Lung microvascular endothelial cell (primary cell): ENCODE data around the gene HOXD3. TPM values are rescaled to one million over a fixed set of nuclear protein-coding genes. Genes with fewer than 3 reads are reported as not detected.
A peak's percentile ranks its signal among the peaks of the same experiment; 100 is the strongest.

Source experiments
- DNase-seq, 2 donors: peaks; one replicate each; pipeline versions ENCODE4 v3.0.0 to v3.0.0-alpha.2; 2010; ENCODE audit warnings: low read depth in 2 of 2
- total RNA-seq: library from RNA; depleted of rRNA; stranded (reverse); fragments of >200 nt; gene quantifications from 2 replicates; pipeline ENCODE4 v1.2.1, GENCODE V29; 2014

HOXD3 gene
- total RNA-seq, 1 donor from 2014 or later = 15.9 TPM

GRCh38 chr2:176161825-176162626, 4.9 kb downstream of the HOXD3 start:
- peak in 1 of 2 donors; percentile 17 for DNase-seq

DNA sequence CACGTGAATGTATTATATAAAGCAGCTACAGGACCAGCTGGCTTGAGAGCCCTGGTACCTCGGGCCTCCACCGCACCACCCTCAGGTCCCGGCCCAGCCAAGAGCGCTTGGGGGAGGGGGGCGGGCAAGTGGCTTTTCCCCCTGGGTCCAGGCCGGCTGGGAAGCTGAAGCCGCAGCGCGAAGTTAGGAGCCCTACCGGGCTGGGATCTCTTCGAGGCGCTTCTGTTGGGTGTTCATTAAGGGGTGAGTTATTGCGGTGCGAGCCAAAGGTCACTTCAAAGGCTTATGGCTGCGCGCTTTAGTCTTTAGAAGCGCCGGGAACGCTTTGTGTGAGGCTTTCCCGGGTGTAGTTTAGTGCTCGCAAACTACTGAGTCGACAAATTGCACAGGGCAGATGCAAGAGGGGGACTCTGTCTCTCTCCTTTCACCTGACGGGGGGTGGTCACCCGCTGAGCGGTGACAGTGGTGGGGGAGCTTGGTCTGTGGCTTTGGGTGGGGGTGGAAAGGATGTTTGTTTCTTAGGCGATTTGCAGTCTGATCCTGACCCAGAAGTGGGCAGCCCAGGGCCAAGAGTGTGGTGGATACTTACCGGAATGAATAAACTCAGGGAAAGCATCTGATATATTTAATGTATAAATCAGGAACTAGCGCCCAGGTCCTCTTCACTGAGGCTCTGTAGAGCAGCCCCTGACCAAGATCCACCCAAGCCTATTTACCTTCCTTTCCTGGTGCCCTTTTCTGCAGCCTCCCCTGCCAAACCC, 6.0 kb downstream of the HOXD3 start:
- DNase-seq = no peak

- DNase-seq = no peak
Observed at GRCh38 chr2:176163672-176164056, 6.6 kb downstream of the HOXD3 start.

- no peak for DNase-seq
Observed at GRCh38 chr2:176164201-176164600, 7.1 kb downstream of the HOXD3 start.

GRCh38 chr2:176164611-176165369, 7.7 kb downstream of the HOXD3 start:
- DNase-seq = peak in 1 of 2 donors; percentile 19

- no peak for DNase-seq
Observed at GRCh38 chr2:176165370-176166050, 8.4 kb downstream of the HOXD3 start.

GRCh38 chr2:176166272-176166671, 9.2 kb downstream of the HOXD3 start:
- no peak for DNase-seq

DNA sequence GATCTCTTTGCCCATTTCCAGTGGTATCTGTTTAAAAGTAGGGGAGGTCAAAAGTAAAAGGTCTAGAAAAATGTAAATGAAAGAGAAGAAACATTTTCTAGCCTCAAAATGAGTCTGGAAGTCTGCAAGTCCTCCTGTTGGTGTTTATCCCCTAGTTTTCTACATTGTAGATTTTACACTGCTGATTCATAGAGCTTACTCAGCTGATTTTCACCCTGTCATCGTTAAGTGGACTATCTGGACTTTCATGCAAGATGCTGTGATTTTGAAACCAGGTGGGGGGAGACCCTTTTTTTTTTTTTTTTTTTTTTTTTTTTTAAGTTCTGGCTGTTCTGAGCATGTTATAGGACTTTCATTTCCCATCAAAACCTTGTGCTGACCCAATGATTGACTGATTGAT, 10.3 kb downstream of the HOXD3 start:
- DNase-seq = no peak

DNA sequence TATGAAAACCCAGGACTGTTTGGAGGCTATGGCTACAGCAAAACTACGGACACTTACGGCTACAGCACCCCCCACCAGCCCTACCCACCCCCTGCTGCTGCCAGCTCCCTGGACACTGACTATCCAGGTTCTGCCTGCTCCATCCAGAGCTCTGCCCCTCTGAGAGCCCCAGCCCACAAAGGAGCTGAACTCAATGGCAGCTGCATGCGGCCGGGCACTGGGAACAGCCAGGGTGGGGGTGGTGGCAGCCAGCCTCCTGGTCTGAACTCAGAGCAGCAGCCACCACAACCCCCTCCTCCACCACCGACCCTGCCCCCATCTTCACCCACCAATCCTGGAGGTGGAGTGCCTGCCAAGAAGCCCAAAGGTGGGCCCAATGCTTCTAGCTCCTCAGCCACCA, 12.1 kb downstream of the HOXD3 start:
- no peak for DNase-seq

DNA sequence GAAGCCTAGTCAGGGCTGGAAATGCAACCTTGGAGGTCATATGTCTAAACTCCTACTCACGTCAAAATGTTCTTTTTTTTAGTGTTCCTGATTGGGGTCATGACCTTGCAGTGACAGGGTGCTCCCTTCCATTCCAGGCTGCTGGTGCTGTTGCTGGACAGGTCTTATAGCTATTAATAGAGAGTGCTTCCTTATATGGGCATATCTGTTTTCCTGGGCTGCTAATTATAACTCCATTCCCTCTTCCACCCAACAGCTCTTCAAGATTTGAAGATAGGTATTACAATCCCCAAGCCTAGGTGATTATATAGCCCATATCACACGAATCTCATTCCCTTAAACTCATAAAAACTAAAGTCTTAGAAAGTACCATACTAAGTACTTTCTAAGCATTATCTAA, 12.6 kb downstream of the HOXD3 start:
- no peak for DNase-seq

- no peak for DNase-seq
Observed at GRCh38 chr2:176170602-176171305, 13.6 kb downstream of the HOXD3 start.

- DNase-seq = no peak
Observed at GRCh38 chr2:176171351-176172006, 14.4 kb downstream of the HOXD3 start.

DNA sequence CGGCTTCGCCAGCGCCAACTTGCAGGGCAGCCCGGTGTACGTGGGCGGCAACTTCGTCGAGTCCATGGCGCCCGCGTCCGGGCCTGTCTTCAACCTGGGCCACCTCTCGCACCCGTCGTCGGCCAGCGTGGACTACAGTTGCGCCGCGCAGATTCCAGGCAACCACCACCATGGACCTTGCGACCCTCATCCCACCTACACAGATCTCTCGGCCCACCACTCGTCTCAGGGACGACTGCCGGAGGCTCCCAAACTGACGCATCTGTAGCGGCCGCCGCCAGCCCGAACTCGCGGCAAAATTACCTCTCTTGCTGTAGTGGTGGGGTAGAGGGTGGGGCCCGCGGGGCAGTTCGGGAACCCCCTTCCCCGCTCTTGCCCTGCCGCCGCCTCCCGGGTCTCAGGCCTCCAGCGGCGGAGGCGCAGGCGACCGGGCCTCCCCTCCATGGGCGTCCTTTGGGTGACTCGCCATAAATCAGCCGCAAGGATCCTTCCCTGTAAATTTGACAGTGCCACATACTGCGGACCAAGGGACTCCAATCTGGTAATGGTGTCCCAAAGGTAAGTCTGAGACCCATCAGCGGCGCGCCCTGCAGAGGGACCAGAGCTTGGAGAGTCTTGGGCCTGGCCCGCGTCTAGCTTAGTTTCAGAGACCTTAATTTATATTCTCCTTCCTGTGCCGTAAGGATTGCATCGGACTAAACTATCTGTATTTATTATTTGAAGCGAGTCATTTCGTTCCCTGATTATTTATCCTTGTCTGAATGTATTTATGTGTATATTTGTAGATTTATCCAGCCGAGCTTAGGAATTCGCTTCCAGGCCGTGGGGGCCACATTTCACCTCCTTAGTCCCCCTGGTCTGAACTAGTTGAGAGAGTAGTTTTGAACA, 15.1 kb downstream of the HOXD3 start:
- DNase-seq = no peak

- DNase-seq = no peak
Observed at GRCh38 chr2:176172895-176173566, 15.9 kb downstream of the HOXD3 start.

- no peak for DNase-seq
Observed at GRCh38 chr2:176173567-176174381, 16.7 kb downstream of the HOXD3 start.

DNA sequence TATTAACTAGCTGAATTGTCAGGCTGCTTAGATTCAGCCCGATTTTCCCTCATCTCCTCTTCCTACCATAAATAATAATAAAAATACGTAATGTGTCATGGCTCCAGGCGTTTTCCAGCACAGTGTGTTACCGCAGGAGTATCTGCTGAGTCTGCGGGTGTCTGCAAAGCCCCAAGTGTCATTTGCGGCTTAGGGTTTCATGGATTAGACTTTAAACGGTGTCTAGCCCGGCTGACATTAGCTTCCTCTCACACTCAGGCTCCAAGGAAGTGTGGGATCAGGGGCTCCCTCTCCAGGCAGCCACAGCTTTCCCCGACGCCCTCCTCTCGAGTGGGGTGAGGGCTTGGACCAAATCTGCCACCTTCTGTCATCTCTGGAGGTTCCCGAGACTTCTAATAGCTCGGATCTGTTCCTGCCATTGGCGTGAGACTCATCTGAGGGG, 17.3 kb downstream of the HOXD3 start:
- no peak for DNase-seq

DNA sequence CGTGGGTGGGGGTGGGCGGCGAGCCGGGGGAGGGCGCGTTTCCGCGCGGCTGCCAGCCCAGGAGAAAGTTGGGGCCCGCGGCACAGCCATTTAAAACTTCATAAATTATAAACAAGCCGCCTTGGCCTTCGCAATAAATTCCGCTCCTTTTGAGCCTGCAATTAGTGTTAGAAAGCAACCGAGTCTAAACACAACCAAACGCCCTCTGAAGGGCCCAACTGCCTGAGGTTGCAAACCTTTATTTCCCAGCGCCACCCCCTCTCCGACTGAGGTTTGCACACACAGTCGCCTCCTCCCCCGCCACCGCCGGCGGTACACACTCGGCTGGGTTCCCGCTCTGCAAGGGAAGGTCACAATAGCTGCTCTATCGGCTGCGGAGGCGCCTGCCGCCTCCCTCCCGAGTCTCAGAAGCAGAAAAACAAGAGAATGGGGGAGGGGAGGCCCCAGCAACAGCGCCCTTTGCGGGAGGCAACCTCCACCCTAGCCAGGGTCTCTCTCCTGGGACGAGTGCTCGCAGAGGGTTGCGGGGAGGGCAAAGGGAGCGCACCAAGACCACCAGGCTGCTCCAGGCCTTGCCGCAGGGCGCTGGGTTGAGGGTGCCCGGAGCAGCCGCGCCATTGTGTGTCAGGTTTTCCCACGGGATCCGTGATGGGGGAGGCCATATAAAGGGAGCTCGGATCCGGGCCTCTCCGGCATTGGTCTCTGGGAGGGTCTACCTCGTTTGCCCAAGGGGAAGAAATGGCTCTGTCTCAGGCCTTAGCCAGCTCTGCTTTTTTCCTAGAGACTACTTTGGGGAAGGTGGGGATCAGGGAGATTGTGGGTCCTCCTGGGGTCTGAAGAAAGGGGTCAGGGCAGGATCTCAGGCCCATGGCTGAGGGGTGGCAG, 18.0 kb downstream of the HOXD3 start:
- no peak for DNase-seq
